CD4-positive, alpha-beta T cell treated with Interleukin-10 for 1 hour (primary cell): Measurements from ENCODE around the gene VPS35.

Experiments used
- DNase-seq: peaks from one replicate; pipeline ENCODE4 v3.0.0-alpha.2; 2020

The VPS35 gene

DNA sequence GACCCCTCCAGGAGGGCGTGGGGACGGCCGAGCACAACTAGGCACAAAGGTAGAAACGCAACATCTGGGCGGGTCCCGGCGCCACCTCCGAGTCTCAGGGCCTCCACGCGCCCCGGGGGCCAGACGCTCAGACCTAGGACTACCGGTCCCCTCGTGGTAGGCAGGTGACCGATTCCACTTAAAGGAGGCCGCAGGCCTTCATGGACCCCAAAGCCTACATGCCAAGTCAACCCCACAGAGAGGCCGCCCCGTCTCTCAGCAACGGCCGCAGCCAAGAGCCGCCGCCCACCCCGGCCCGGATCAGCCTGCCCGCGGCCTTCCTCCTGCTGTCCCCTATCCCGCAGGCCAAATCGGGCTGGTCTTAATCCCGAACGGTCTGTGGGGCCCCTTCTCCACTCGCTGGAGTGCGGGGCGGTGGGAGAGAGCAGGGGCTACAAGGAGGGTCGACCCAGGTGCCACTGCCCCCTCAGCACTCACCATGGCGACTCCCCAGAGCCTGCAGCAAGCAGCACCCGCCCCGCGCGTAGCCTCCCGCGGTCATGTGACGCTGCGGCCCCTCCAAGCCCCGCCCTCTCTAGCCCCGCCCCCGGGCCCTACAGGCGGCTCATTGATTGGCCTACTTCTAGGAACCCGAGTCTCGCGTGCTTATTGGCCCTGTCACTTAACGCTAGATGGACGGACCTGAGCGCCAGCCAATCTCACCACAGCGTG is at the start of gene VPS35:
Gene VPS35 (minus strand): TSS at position 525 of the 711 bp plus-strand sequence. CDS start 45 bp downstream, at position 480.
- peak; percentile 99 for DNase-seq

DNA sequence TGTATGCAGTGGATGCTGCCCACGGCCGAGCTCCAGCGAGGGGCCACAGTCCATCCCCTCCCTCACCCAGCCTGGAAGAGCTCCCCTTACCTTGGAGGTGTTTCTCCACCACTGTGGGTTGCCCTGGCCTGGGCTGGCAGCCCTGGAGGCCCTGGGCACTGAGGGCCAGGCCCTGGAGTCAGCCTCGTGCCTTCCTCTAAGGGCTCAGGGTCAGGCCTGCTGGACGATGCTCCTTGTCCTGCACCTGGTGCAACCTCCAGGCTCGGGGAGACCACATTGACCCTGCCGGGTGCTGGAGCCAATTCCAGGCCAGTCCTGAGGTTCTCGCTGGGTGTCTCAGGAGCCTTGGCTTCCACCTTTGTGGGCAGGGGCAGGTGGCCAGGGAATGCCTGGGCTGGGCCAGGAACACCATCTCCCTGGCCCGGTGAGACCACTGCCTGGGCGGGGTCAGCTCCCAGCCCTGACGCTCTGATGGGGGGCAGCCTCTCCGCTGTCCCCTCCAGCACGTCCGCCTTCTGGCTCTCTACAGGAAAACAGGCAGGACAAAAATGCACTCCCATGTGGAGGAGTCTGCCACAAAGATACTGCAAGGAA is 48.7 kb upstream of the VPS35 start:
- no peak for DNase-seq

DNA sequence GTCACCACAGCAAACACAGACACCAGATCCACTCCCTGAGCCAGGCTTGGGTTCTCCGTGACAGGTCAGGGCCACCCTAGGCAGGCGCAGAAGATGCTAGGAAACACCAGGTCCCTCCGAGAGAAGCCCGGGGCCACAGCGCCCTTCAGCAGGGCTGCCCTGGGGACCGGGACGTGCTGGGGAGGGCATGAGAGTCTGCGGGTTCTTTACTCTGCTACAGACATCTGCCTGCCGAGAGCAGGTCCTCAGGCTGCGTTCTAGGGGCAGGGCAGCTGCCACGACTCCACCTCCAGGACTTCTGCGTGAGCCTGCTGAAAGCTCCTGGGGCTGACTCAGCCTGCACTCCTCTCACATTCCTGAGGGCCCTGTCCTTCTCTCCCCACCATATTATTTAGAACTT is 47.7 kb upstream of the VPS35 start:
- DNase-seq, result no peak

DNA sequence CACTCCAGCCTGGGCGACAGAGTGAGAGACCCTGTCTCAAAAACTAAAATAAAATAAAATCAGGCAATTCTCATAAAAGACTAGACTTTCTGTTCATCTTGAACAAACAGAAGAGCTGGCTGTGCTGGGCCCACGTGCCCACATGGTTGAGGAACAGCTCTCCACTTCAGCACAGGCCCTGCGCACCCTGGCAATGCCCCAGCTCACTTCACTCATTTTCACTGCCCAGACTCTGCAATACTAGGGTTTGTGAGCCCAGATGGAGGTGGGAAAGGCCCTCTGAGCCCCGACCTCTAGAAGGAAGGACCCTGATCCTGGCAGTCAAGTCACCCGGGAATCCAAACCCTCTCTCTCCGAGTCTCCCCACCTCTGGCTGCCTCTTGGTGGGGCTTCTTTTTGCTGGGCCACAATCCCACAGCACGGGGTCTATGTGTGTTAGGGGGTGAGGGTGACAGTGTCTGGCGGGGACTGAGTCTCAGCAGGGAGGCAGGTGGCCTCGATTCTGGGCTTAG is 44.4 kb upstream of the VPS35 start:
- DNase-seq, result no peak

DNA sequence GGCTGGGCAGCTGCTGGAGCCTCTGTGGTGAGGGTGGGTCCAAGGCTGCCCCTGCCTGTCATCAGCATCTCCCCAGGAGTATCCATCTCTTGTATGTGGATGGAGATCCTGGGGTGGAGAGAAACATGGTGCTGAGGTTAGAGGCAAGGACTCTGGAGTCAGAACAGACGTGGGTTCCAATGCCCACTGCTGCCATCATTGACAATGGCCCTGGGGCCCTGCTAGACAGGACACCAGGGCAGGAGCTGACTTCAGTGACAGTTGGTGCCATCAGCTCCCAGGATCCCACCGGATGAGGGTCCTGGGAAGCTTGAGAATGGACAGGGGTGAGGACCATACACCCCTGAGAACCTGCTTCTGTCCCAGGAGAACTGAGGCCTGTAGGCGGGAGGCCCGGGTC is 43.6 kb upstream of the VPS35 start:
- no peak for DNase-seq

DNA sequence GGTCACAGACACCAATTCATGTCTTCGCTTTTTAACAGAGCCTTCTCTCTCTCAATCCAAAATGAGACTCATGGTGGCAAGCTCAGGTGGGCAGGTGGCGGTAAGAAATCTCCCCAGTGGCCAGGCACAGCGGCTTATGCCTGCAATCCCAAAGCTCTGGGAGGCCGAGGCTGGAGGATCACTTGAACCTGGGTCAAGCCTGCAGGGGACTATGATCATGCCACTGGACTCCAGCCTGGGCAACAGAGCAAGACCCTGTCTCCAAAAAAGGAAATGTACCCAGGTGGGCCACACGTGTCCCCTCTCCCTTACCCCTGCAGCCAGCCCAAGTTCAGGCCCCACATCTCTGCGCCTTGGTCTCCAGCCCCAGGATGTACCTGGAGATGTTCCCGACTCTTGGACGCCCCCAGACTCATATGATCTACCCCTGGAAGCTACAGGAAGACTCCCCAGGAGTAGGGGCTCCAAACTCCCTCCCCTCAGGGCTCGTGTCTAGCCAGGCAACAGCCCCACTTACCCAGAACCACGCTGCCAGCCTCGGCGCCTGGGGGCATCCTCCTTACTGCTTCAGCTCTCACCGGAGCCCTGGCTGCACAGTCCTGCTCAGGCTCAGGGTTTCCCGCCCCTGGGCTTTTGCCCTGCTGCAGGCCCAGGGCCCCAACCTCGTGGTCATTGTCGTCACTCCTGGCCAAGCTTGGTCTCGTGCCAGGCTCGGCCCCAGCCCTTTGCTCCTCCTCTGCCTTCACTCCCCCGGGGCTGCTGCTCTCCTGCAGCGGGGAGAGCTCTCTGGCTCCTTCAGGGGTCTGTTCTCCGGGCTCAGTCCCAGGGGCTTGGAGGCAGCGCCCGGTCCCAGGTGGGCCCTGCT is 42.9 kb upstream of the VPS35 start:
- no peak for DNase-seq

DNA sequence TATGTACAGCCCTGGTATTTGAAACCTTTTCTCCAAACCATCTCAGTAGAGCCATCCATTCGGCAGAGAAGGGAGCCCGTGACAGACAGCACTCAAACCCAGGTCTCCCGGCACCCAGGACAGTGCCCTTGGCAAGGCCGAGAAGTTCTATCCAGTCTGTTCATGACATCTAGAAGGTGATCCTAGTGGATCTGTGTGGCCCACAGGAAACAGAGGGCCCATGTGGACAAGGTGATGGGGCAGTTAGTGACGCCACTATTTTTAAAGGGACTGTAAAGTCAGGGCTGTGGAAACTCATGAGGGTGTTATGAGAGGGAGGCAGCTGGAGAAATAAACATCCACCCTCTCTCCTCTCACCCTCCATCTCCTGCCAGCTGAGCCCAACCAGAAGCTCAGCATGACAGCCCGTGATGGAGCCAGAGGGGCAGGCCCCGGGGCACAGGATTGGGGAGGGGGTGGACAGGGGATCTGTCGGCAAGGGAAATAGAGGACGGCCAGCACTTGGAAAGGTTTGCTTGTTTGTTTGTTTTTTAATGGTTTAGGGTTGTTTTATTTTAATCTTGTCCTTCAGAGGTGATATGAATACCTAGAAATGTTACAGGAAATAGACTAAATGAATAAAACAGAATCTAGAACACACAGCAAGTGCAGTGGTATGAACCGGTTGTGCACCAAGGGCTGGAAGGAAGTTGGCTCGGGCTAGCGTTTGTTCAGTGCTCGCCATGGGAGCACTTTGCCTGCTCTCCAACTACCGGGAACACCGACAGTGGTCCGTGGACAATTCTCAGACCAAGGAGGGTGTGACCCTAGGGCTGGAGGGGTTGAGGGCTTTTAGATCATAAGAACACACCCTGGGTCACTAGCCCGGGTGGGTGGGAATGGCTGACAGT is 42.1 kb upstream of the VPS35 start:
- DNase-seq, result no peak

DNA sequence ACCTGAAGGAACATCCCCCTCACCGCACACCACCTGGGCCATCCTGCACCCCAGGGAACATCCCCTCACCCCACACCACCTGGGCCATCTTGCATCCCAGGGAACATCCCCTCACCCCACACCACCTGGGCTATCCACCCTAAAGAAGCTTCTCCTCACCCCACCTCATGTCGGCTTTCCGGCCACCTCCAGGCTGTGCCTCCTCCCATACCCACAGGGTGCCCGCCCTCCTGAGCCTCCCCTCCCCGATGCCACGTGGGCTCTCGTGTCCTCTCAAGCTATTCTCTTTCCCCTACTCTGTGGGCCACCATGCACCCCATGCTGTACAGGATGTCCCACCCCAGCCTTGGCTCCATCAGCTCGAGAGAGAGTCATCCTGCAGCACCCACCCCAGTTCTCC is 41.1 kb upstream of the VPS35 start:
- no peak for DNase-seq

DNA sequence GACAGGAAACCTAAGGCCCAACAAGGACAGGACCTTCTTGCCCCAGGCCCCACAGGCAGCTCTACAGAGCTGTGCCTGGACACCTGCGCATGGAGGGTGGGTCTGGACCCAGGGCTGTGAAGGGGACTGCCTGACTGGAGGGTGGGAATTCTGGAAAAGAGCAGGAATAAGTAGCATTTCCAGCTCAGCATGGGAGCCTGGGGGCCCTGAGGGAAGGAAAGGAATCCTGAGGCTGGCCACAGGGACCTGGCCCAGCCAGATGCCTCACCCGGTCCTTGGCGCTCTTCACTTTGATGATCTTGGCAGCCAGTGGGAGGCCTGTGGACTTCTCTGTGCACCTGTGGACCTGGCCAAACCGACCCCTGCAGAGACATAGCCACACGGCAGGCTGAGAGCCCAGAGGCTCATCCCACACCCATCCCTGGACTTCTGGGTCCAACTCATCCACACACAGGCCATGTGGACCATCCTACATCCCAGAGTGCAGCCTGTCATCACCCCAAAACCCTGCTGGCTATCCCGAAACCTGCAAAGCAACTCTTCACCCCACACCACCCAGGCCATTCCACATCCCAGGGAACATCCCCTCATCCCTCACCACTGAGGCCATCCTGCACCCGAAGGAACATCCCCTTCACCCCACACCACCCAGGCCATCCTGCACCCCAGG is 40.5 kb upstream of the VPS35 start:
- DNase-seq, result no peak

DNA sequence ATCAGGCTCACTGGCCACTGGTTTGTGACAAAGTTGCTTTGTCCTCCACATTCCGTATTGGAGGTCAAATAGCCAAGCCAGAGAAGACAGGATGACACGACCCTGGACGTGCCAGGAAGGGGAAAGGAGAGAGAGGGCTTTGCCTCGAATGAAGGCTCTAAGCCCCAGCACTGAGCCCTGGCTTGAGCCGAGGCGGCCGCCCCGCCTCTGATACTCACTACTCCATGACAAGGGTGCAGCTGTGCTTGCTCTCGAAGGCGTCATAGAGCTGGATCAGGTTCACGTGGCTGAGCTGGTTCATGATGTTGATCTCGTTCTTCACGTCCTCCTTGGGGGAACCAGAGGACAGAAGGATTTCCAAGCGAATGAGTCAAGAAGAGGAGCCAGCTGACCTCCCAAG is 39.8 kb upstream of the VPS35 start:
- no peak for DNase-seq

DNA sequence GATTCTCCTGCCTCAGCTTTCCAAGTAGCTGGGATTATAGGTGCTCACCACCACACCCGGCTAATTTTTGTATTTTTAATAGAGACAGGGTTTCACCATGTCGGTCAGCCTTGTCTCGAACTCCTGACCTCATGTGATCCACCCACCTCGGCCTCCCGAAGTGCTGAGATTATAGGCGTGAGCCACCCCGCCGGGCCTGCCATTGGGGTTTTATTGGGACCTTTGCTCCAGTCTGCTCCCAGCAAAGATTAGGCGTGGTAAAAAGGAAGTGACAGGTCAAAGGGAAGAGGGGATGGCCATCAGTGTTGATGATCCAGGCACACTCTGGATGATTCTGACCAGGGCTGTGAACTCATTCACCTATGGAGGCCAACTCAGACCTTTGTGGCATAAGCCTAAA is 38.7 kb upstream of the VPS35 start:
- no peak for DNase-seq

DNA sequence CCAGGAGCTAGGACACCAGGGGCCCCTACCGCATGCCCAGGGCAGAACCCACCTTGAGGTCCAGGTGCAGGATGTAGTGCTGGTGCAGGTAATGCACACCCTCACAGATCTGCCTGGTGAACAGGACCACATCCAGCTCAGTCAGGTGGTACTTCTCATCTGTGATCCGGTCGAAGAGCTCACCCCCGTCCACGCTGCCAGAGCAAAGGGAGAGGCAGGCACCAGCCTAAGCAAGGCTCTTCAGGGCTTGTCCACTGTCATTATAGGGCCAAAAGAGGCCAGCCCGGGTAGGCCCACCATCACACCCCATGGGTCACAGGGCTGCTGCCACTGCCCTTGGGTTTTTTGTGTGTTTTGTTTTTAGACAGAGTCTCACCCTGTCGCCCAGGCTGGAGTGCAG is 38.2 kb upstream of the VPS35 start:
- no peak for DNase-seq

DNA sequence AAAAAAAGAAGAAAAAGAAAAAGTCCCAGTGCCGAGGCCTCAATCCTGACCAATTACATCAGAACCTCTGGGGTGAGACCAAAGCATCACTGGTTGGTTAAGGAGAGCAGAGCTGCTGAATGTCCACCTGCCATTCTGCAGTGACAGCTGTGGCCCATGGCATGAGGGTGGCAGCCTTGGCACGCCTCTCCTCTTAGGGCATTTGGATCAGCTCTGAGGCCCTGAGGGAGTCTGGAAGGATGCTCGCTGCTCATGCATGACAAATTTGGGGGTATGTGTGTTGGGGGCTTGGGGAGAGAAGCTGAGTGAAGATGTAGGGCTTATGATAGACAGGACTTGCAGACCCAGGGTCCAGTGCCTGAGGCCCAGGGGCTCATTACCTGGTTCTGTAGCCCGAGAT is 32.9 kb upstream of the VPS35 start:
- no peak for DNase-seq

DNA sequence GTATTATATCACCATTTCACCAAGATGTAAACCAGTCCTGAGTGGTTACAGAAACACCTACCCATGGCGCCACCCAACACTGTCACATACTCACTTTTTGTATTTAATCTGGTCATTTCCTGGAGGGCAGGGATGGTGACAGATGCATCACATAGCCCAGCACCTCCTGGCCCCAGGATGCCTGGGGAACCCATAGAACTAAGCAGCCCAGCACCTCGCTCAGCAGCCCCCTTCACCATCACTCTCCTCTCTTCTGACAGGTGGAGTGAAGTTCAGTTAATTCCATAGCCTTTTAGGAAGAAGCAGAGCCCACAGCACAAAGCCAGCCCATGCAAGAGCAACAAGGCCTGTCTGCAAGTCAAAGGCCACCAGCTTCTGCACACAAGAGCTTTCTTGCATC is 31.6 kb upstream of the VPS35 start:
- DNase-seq, result no peak

DNA sequence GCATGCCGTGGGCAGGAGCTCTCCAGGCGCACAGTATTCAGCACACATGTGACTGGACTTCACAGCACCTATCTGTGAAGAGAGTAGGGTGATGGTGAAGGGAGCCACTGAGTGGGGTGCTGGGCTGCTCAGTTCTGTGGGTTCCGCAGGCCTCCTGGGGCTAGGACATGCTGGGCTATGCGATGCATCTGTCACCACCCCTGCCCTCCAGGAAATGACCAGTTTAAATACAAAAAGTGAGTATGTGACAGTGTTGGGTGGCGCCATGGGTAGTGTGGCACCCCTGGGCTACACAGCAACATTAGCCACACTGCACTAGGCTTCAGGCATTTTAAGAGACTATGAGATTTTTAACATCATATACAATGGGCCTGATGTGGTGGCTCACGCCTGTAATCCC is 30.6 kb upstream of the VPS35 start:
- DNase-seq, result no peak

DNA sequence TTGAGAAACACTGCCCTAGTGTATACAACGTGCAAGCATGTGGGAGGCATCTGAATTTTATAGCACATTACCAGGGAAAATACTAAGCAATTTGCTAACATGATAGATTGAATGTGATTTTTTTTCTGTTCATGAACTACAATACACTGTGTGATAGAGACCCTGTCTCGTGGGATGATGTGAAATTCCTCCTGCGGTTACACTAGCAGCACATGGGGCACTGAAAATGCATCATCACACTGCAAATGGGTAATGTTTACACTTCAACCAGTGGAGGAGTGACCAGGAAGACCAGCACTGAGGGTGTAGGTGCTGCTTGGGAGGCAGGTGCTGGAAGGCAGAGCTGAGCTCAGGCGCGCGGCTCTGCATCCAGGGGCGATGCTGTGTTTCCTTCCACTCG is 29.2 kb upstream of the VPS35 start:
- no peak for DNase-seq

DNA sequence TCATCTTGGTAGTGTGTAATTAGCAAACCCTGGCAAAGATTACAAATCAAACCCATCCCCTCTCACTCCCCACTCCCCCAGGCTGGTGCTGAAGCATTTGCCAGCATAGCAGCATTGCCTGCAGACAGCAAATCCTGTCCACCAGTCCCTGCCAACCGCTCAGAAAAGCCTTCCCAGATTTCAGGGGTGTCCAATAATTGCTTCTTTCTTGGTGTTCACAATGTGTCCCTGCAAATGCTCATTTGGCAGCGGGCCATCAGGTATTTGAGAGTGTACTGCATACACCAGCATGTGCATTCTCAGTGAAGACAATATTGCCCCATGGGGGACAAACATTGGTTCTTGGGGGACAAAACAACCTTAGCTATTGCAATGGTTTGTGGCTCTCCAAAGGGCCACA is 28.7 kb upstream of the VPS35 start:
- no peak for DNase-seq

DNA sequence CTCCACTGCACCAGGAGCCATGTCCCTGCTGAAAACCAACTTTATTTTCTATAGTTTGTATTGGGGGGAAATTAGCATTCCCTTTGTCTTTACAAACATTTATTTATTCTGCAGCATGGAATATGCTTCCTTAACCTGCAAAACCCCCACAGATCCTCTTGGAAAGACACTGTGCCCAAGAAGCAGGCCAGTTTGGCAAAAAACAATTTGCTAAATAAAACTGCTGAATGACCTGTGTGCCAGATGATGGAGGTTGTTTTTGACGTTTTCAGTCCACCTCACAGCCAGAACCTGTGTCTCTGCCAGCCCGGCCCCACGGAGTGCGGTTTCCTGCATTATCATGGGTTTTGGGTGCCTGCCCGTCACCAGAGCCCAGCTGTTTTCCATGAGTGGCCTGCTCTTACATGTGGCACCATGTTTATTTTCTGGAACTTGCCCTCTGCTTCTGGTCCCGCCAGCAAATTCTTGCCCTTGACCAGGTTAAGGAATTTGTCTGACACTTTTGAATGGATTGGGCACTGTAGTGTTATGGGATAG is 26.9 kb upstream of the VPS35 start:
- DNase-seq, result no peak

DNA sequence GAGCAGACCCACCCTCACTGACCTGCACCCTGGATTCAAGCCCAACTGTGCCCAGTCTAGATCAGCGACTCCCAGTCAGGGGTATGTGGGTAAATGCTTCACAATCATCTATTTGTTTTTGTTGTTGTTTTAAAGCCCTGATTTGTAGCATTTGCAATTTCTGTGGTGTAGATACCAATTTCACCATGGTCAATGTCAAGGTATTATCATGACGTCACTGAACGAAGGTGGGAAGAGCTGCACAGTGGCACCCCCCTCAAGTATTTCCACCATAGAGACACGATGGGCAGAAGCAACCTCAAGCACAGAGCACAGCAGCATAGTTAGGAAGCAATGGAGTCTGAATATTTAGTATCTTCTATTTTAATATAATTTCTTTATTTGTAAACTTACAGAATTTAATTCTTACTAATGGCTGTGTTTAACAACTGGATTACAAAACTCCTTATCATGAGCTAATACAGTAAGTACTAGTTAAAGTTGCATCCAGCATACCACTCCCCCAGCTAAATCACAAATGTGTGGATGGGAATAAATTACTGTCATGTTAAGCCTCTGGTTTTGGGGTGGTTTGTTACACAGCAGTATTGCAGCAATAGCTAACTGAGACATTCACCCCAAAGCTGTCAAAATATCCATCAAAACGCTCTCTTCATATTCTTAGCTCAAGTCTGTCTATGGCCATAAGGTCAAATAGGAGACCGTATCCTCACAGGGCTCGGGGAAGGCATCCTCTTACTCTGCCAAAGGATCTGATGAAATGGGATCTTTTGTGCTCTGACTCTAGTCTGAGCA is 26.0 kb upstream of the VPS35 start:
- no peak for DNase-seq

DNA sequence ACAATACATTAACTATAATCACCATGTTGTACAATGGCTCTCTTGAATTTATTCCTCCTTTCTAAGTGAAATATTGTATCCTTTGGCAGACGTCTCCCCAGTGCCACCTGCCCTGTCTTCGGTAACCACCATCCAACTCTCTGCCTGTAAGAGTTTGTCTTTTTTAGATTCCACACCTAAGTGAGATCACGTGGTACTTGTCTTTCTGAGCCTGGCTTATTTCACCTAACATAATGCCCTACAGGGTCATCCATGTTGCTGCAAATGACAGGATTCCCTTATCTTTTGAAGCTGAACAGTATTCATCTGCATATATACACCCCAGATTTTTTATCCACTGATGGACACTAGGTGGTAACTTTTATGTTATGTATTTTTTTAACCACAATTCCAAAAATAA is 24.7 kb upstream of the VPS35 start:
- no peak for DNase-seq

DNA sequence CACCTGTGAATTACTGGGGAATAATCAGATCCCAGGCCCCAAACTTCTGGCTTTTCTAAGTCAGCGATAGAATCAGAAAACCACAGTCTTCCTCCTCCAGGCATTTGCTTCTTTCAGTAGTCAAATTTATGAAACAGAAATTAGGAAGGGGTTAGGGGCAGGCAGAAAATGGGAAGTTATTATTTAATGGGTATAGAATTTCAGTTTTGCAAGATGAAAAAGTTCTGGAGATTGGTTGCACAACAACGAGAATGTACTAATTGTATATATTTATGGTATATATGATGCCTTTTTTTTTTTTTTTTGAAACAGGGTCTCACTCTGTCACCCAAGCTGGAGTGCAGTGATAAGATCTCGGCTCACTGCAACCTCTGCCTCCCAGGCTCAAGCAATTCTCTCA is 23.9 kb upstream of the VPS35 start:
- no peak for DNase-seq
